Lung (tissue), 12 donors: ENCODE measurements around the gene KCNA3. TPM values are rescaled to one million over a fixed set of nuclear protein-coding genes. Genes with fewer than 3 reads are reported as not detected.

Experiments used
- ATAC-seq: fragments of 200-7000 bp; cut with Tn5 transposase; one replicate; pipeline ENCODE4 v1.9.1; 2020; ENCODE audit warnings: moderate number of reproducible peaks; ENCODE audit not compliant: insufficient read depth, low FRiP score
- DNase-seq, 3 donors: peaks; one replicate each; pipeline ENCODE4 v3.0.0-alpha.2; 2013 to 2017
- H3K27ac ChIP-seq, 2 donors: one replicate each; pipeline ENCODE4 v1.5.1; 2013; ENCODE audit warnings: mild to moderate bottlenecking in 2 of 2, moderate library complexity in 2 of 2, control low read depth in 1 of 2, inconsistent platforms in 1 of 2, low read depth in 1 of 2, low read length in 1 of 2
- H3K27me3 ChIP-seq, 3 donors: one replicate each; pipeline ENCODE4 v1.5.1; 2013; ENCODE audit warnings: low read length in 2 of 3; ENCODE audit not compliant: control insufficient read depth in 3 of 3, insufficient read depth in 3 of 3
- H3K36me3 ChIP-seq, 4 donors: one replicate each; pipeline ENCODE4 v1.5.1; 2013; ENCODE audit warnings: low read length in 4 of 4, mild to moderate bottlenecking in 1 of 4, moderate library complexity in 1 of 4; ENCODE audit not compliant: control insufficient read depth in 4 of 4, insufficient read depth in 4 of 4
- H3K4me1 ChIP-seq, 5 donors: one replicate each; pipeline ENCODE4 v1.5.1; 2013; ENCODE audit warnings: low read length in 5 of 5, mild to moderate bottlenecking in 2 of 5, moderate library complexity in 1 of 5; ENCODE audit not compliant: control insufficient read depth in 5 of 5, insufficient read depth in 5 of 5
- H3K4me3 ChIP-seq: one replicate; pipeline ENCODE4 v1.5.1; 2013; ENCODE audit warnings: mild to moderate bottlenecking, control low read depth, moderate library complexity
- H3K9ac ChIP-seq, 2 donors: one replicate each; pipeline ENCODE4 v1.5.1; 2013; ENCODE audit warnings: low read length in 2 of 2, control low read depth in 1 of 2; ENCODE audit not compliant: insufficient read depth in 1 of 2
- H3K9me3 ChIP-seq, 4 donors: one replicate each; pipeline ENCODE4 v1.5.1; 2013; ENCODE audit warnings: low read length in 3 of 4, mild to moderate bottlenecking in 1 of 4, moderate library complexity in 1 of 4; ENCODE audit not compliant: control insufficient read depth in 4 of 4, insufficient read depth in 3 of 4
- CTCF ChIP-seq: IDR thresholded peaks from 2 replicates; pipeline ENCODE4 v1.5.1; 2012; ENCODE audit warnings: mild to moderate bottlenecking; ENCODE audit errors: control extremely low read depth, extremely low read depth
- WGBS, 2 donors: extraction: QIAGEN DNeasy Blood & Tissue Kit; methylation state at CpG; one replicate each; pipeline ENCODE4 v1.1.7; 2013; 5-methylcytosine and 5-hydroxymethylcytosine counted together
- polyA plus RNA-seq, 2 donors: library from polyadenylated mRNA; stranded (reverse); fragments of 200-250 nt; gene quantifications; one replicate each; pipeline ENCODE4 v1.2.1, GENCODE V29; 2013
- total RNA-seq, 2 donors: library from RNA; depleted of rRNA in 1 of 2; stranded (reverse); fragments of >200 nt in 1 of 2; gene quantifications; one replicate each; pipeline ENCODE4 v1.2.1, GENCODE V29; 2014 to 2021
- donor health status: control.
- donor health status: control.
- donor health status: Bipolar disorder and iron deficiency.
- donor health status: healthy.
- donor health status: DM: yes; HTN: yes; CAD: no.

Gene KCNA3
- total and polyA plus RNA-seq, 4 donors = 0.75 to 10.2 (median 3.9) TPM

GRCh38 chr1:110643879-110644472 is 30.8 kb downstream of the KCNA3 start:
- no peak for TF ChIP-seq CTCF
- Histone ChIP-seq H3K9ac (no peak overlapping the region), H3K9me3 (no peaks in the 10 kb centered on the region), H3K27ac (no peak overlapping the region), H3K4me1 (peaks cover 2 to 51% (median 19%) of the 10 kb centered on the region in 5 donors), H3K27me3 (peaks cover 0 to 13% (median 3%) of the 10 kb centered on the region in 3 donors), H3K36me3 (no peaks in the 10 kb centered on the region), H3K4me3 (no peak overlapping the region)
- WGBS, 2 donors = 1 to 21% methylated on average over 4 of the region's 4 CpGs
- ATAC-seq (no peak), DNase-seq (peak in 2 of 3 donors; percentile 26 to 62)

DNA sequence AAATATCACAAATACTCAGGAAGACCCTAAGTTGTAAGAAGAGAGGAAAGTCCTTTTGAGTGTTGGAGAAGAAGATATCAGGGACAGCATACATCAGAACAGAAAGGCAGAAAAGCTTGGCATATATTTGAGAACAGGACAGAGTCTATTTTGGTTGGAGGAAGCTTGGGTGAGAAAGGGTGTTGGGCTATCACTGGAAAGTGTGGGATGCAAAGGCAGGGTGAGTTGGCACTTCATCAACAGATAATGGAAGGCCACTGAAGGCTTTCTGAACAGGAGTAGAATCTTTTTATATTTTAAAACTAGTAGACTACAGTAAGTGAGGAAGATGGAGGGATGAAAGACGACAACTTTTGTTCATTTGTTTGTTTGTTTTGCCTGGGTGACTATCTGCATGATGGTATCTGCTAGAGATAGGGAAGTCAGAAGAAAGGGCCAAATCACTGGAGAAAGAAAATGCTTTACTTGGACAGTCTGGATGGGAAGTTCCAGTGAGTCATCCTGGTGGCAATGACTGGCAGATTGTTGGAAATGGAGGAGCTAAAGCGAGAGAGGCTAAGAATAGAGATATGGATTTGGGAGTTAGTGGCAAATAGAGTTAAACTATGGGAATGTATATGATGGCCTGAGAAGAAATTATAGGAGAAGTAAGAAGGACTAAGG is 34.9 kb downstream of the KCNA3 start:
- H3K4me1 ChIP-seq = peaks cover 0 to 34% (median under 1%) of the 10 kb centered on the region in 5 donors
- WGBS, 2 donors = 51 to 75% methylated on average over 2 of the region's 2 CpGs
- H3K4me3 ChIP-seq = no peak overlapping the region
- DNase-seq (no peak), ATAC-seq (peak; percentile 43)
- no peak for TF ChIP-seq CTCF
- H3K9ac ChIP-seq = no peak overlapping the region
- H3K9me3 ChIP-seq = no peaks in the 10 kb centered on the region
- peaks cover 0 to 13% (median 3%) of the 10 kb centered on the region in 3 donors for H3K27me3 ChIP-seq
- H3K36me3 ChIP-seq = no peaks in the 10 kb centered on the region
- H3K27ac ChIP-seq = no peak overlapping the region

- TF ChIP-seq CTCF = no peak
- Histone ChIP-seq H3K9me3 (no peaks in the 10 kb centered on the region), H3K27ac (no peak overlapping the region), H3K27me3 (peaks cover 0 to 13% (median 3%) of the 10 kb centered on the region in 3 donors), H3K9ac (no peak overlapping the region), H3K4me1 (peaks cover 0 to 32% (median 7%) of the 10 kb centered on the region in 5 donors), H3K4me3 (no peak overlapping the region), H3K36me3 (no peaks in the 10 kb centered on the region)
- WGBS, 2 donors = 93 to 95% methylated on average over 6 of the region's 6 CpGs
- DNase-seq (no peak), ATAC-seq (no peak)
These were observed 36.2 kb downstream of the KCNA3 start for GRCh38 chr1:110638556-110638955.
